NOMO-1 treated with DMSO at 0.1 percent for 48 hours (cell line): ENCODE measurements around the gene OR2C3.
"Not testable (repeated sequence)": the region's sequence is repeated elsewhere in the genome, so short reads cannot be mapped to it uniquely, and the experiment has no call there.

Experiments
- DNase-seq: peaks from one replicate; lab custom pipeline; 2025; ENCODE audit not compliant: unreplicated experiment; lab: John Stamatoyannopoulos, UW

The OR2C3 gene

GRCh38 chr1:247536340-247536739 lies at the start of gene OR2C3:
OR2C3 (minus strand) TSS chr1:247536440; CDS start chr1:247532511, 3,929 bp downstream.
- no peak for DNase-seq

- no peak for DNase-seq
Measured at GRCh38 chr1:247578946-247579460, 42.8 kb upstream of the OR2C3 start.

DNA sequence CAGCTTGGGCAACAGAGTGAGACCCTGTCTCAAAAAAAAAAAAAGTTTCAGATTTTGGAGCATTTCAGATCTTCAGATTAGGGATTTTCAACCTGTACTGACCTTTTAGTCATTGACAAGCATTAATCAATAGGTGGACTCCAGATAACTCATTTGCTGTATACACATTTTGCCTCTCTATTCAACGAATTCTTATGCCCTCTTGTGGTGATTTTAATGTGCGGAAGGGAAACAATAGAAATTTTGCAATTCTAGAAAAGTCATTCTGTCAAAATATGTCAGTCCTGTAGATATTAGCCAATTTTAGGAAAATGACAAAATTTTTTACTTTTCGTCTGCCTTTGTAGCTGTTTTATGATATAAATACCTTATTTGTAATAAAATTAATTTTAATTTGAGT lies 40.3 kb upstream of the OR2C3 start:
- peak; percentile 51 for DNase-seq

GRCh38 chr1:247574664-247575063 lies 38.4 kb upstream of the OR2C3 start:
- DNase-seq, result no peak

DNA sequence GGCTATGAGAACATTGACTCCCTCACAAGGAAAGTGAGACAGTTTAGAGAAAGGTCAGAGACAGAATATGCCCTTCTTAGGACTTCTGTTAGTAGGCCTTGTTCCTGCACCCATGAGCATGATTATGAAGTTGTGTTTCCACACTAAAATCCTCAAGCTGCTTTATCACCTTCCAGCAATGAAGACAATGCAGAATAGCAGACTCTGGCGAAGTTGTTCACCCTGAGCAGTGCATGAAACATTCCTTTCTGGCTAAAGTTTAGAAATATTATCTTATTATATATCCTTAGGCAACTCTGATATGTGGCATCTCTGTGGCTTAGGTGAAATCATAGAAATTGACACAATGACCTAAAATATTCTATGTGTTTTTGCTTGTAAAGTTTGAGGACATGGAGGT lies 38.0 kb upstream of the OR2C3 start:
- no peak for DNase-seq

DNA sequence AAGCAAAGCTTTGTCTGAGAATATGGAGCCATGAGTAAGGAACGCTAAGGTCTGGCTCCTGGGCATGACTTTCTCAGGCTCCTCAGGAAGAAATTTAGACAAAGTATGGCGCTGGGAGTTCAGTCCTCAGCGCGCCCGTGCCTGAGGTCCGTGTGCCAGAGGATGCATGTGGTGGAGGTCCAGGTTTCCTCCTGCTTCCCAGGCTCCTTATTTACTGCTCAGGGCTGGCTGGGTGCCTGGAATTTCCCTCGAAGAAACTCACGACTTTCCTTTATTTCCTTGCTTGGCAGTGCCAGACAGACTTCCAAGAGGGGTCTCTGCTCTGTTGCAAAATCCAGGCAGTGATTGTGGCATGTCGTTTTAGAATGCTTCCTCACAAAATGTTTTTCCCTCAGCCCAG lies 26.0 kb upstream of the OR2C3 start:
- no peak for DNase-seq

GRCh38 chr1:247561711-247562110 lies 25.5 kb upstream of the OR2C3 start:
- no peak for DNase-seq

- DNase-seq, result no peak
Measured at GRCh38 chr1:247557926-247558674, 21.9 kb upstream of the OR2C3 start.

- no peak for DNase-seq
Measured at GRCh38 chr1:247552231-247552630, 16.0 kb upstream of the OR2C3 start.

DNA sequence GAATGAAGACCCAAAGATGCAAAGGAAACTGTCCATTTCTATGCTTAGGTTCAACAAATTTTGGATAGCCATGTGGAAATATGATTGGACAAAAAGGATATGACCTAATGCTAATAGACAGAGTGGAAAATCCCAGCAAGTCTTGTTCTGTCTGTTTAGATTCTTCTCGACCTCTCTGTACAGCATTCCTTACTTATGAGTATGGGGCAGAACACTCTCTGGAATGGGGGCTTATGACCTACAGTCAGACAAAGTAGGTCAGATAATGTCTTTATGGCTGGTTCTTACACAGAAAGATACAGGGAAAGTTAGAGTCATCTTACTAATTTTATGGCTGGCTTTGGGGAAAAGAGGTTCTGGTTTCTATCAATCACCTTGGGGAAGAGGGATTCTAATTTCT lies 15.5 kb upstream of the OR2C3 start:
- no peak for DNase-seq

DNA sequence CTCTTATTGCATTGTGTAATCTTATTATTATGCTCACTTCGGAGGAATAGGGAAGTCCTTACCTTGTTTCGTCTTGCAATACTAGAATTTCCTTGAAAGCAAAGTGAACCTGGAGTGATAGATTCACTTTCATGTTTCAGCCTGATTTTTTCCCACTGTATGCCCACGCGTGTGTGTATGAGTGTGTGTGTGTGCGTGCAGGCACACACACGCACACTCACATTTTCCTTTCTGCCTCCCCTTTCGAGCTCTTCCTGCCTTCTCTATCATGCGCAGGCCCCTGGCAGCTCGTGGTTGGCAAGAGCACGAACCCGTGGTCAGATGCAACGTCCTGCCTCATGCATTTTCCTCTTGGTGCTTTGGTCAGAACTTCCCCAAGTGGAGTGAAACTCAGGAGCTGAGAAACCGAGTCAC lies 12.5 kb upstream of the OR2C3 start, which contains the start of gene GCSAML:
Gene GCSAML, plus strand, starts transcription at position 366 of the 414 bp plus-strand sequence. CDS start 58 bp downstream, outside the sequence.
- peak; percentile 25 for DNase-seq

DNA sequence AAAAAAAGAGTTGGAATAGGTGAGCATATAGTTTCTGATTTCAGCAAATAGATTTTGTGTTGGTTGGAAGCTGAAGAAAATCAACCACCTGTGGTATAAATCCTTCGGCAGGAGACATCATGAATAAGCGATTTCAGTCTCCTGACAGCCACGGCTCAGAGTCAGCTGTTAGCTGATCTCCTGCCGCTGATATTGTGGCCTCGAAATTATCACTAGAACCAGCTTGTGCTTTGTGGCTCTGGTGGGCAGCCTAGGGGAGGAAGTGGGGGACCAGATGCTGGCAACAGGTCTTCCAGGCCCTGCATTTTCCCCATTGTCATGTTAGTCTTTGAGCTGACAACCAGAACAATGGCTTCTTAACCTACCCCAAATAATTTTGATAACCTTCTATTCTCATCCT lies 11.9 kb upstream of the OR2C3 start:
- DNase-seq, result no peak

GRCh38 chr1:247542811-247543210 lies 6.6 kb upstream of the OR2C3 start:
- no peak for DNase-seq

DNA sequence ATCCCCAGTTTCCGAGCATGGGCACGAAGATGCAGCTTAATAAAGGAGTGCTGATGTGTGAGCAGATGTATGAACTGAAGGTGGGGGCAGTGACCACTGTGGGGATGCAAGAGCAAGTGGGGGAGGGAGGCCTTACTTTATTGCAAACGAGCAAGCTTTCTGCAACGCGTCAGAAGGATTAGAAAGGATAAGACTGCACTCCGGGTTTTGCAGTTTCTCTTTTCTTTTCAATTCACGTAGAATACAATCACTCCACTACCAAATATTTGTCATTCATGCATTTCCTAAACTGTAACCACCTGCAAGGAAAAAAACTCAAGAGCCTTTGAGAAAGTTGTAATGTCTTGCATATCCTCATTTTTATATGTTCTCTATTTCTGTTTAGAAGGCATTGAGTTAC lies 4.3 kb upstream of the OR2C3 start:
- DNase-seq, result no peak

DNA sequence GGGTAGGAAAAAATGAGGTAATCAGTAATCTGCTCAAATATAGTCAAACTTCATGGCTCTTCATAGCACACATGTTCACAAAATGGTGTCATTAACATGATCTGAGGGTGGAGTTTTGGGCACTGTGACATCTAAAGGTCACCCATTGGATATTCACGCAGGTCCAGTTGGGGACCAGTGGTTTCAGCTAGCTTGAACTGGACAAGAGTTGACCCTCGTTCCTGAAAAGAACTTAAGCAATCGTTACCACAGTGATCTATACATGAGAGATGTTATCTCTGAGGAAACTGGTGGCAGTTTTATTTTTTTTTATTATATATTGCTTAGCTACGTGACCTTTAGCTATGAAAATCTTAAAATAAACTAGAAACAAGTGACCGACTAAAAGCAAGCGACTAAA lies 3.0 kb upstream of the OR2C3 start:
- no peak for DNase-seq

- DNase-seq, result no peak
Measured at GRCh38 chr1:247538561-247538960, 2.3 kb upstream of the OR2C3 start.

- DNase-seq, result no peak
Measured at GRCh38 chr1:247535402-247535801, 838 bp downstream of the OR2C3 start.

DNA sequence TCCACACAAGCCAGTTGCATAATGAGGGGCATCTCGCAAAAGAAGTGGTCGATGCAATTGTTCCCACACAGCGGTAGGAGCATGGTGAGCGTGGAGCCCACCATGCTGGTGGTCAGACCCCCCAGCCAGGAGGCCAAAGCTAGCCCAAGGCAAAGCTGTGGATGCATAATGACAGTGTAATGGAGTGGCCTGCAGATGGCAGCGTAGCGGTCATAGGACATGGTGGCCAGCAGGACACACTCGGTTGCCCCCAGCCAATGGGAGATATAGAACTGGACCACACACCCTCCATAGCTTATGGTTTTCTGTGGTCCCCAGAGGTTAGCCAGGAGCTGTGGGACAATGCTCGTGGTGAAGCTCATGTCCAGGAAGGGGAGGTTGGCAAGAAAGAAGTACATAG lies 4.3 kb downstream of the OR2C3 start:
- DNase-seq, result no peak

GRCh38 chr1:247530785-247531184 lies 5.5 kb downstream of the OR2C3 start:
- DNase-seq, result no peak

- DNase-seq, result peak; percentile 48
Measured at GRCh38 chr1:247529771-247530355, 6.4 kb downstream of the OR2C3 start.

GRCh38 chr1:247528812-247529474 lies 7.3 kb downstream of the OR2C3 start:
- DNase-seq, result no peak

DNA sequence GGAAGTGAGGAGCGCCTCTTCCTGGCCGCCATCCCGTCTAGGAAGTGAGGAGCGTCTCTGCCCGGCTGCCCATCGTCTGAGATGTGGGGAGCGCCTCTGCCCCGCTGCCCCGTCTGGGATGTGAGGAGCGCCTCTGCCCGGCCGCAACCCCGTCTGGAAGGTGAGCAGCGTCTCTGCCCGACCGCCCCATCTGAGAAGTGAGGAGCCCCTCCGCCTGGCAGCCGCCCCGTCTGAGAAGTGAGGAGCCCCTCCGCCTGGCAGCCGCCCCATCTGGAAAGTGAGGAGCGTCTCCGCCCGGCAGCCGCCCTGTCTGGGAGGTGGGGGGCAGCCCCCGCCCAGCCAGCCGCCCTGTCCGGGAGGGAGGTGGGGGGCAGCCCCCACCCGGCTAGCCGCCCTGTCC lies 14.4 kb downstream of the OR2C3 start:
- DNase-seq, result not testable (repeated sequence)
